ENCODE data around the gene ACRBP.

DNA sequence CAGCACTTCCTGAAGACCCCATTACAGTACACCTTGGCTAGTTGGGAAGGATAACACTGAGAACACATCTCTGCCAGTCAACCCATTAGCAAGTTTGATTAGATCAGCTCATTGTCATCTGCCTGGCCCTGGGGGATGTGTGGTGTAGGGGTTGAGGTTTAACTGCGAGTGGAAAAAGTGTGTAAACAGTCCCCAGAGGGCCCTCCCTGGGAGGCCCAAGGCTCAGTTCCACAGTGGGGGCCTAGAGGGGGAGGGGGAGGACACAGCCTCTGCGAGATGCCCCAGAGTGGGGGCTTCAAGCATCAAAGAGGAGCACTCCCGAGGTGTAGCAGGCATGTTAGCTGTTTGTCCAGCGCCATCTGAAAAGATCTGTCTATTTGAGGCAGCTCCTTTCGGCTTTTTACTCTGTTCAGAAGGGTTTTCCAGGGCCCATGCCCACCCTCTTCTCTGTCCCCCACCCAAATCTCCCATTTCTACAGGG is 11.8 kb downstream of the ACRBP start:
- TF ChIP-seq POLR2A (IDR thresholded peaks at IDR 0.05; ENCODE audit: low read depth, low read length): no peak
- TF ChIP-seq, protein P1, sequence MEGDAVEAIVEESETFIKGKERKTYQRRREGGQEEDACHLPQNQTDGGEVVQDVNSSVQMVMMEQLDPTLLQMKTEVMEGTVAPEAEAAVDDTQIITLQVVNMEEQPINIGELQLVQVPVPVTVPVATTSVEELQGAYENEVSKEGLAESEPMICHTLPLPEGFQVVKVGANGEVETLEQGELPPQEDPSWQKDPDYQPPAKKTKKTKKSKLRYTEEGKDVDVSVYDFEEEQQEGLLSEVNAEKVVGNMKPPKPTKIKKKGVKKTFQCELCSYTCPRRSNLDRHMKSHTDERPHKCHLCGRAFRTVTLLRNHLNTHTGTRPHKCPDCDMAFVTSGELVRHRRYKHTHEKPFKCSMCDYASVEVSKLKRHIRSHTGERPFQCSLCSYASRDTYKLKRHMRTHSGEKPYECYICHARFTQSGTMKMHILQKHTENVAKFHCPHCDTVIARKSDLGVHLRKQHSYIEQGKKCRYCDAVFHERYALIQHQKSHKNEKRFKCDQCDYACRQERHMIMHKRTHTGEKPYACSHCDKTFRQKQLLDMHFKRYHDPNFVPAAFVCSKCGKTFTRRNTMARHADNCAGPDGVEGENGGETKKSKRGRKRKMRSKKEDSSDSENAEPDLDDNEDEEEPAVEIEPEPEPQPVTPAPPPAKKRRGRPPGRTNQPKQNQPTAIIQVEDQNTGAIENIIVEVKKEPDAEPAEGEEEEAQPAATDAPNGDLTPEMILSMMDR (IDR thresholded peaks at IDR 0.05; ENCODE audit: extremely low read depth in 1 of 2, insufficient read depth in 1 of 2, low read depth in 1 of 2, low read length in 2 of 2): no peak
- TF ChIP-seq GATA2 (IDR thresholded peaks at IDR 0.05; ENCODE audit: insufficient read depth, insufficient read length, low read depth, low read length): no peak
